H1 (cell line): ENCODE measurements around the gene CACNB4. TPM values are rescaled to one million over a fixed set of nuclear protein-coding genes. Genes with fewer than 3 reads are reported as not detected.

ENCODE experiments used
- CHD7 ChIP-seq: fragments of 300-600 bp; sonication (generic); IDR thresholded peaks from 2 replicates; pipeline ENCODE4 v1.7.1; 2012; ENCODE audit warnings: low read length, moderate library complexity, mild to moderate bottlenecking, inconsistent platforms; ENCODE audit not compliant: insufficient replicate concordance
- polyA plus RNA-seq, 7 experiments: library from polyadenylated mRNA; depleted of rRNA in 3 of 7; stranded (reverse) in 5 of 7; unstranded in 2 of 7; fragments of >200 nt in 5 of 7; fragments of 200-250 nt in 2 of 7; gene quantifications; 1 replicate in 5 of 7; 2 replicates in 1 of 7; 4 replicates in 1 of 7; pipeline versions ENCODE4 v1.2.1 to v1.2.3, GENCODE V29; 2011 to 2013; ENCODE audit warnings: missing spikeins in 2 of 7, mixed read lengths in 2 of 7
- total RNA-seq: library from RNA; stranded (reverse); fragmentation: NEBNext Ultra II Directional; extraction: Animal tissue kit (Norgen Biotek cat#: 25700); gene quantifications from 2 replicates; pipeline ENCODE4 v1.2.1, GENCODE V29; 2021

The CACNB4 gene
- total and polyA plus RNA-seq, 2 of the 8 experiments (the other 6 are each of a cell fraction or from before 2014, with no cell fraction given) = 2.0 to 4.0 TPM

- TF ChIP-seq CHD7 = no peak
Measured at GRCh38 chr2:151795646-151796240, 303.1 kb downstream of the CACNB4 start (continued).
